Endothelial cell of umbilical vein (primary cell): ENCODE results near the gene PRKAR1B. TPM values are rescaled to one million over a fixed set of nuclear protein-coding genes. Genes with fewer than 3 reads are reported as not detected.

Experiments used
- BruUV-seq: library from RNA; stranded (reverse); fragments of 400-500 nt; replicated peaks from 2 replicates; lab custom pipeline; 2021; lab: Mats Ljungman, UMichigan
- CTCF ChIA-PET: fragments of 300-600, 350-600 bp; sonication (Branson Sonifier 250); formaldehyde crosslinking; loops from one replicate; lab custom pipeline; 2021; ENCODE audit warnings: antibody characterized with exemption, inconsistent platforms; lab: Charles Lee
- POLR2A ChIA-PET: fragments of 300-600, 350-600 bp; sonication (Branson Sonifier 250); formaldehyde crosslinking; loops from one replicate; lab custom pipeline; 2021; ENCODE audit warnings: antibody characterized with exemption, inconsistent platforms; lab: Charles Lee
- DNase-seq: peaks from one replicate; pipeline ENCODE4 v3.0.0-alpha.2; 2011; ENCODE audit warnings: low read depth, low spot score
- FAIRE-seq: peaks from 2 replicates; lab custom pipeline; 2011; peaks lifted over from hg19 to GRCh38; lab: Jason Lieb, UNC
- H2AFZ ChIP-seq: 2 replicates; pipeline ENCODE4 v1.6.0; 2012; ENCODE audit warnings: low read depth, low read length, control low read depth, inconsistent platforms
- H3K27ac ChIP-seq: 2 replicates; pipeline ENCODE4 v1.5.1; 2011; ENCODE audit warnings: low read depth, mild to moderate bottlenecking, control low read depth, low read length, moderate library complexity; ENCODE audit not compliant: insufficient read depth
- H3K27me3 ChIP-seq, 2 experiments: 2 replicates each; pipeline versions ENCODE4 v1.6.0 to v1.6.1; 2011; ENCODE audit warnings: low read length in 2 of 2, mixed read lengths in 1 of 2; ENCODE audit not compliant: control insufficient read depth in 2 of 2, insufficient read depth in 2 of 2
- H3K36me3 ChIP-seq, 2 experiments: 2 replicates in 1 of 2; 3 replicates in 1 of 2; pipeline ENCODE4 v1.5.1; 2011; ENCODE audit warnings: low read length in 2 of 2, mild to moderate bottlenecking in 1 of 2, moderate library complexity in 1 of 2; ENCODE audit not compliant: control insufficient read depth in 2 of 2, insufficient read depth in 2 of 2; ENCODE audit errors: extremely low read depth in 1 of 2
- H3K4me1 ChIP-seq: 3 replicates; pipeline ENCODE4 v1.5.1; 2011; ENCODE audit warnings: mild to moderate bottlenecking, low read length; ENCODE audit not compliant: control insufficient read depth, insufficient read depth; ENCODE audit errors: extremely low read depth
- H3K4me2 ChIP-seq: 2 replicates; pipeline ENCODE4 v1.6.1; 2011; ENCODE audit warnings: low read length, control low read depth, mixed read lengths; ENCODE audit not compliant: insufficient read depth
- H3K4me3 ChIP-seq, 3 experiments: fragments of 200-600 bp in 1 of 3; sonication (generic), shearing (Covaris generic) in 1 of 3; replicated peaks in 1 of 3; 2 replicates each; pipeline ENCODE4 v1.5.1; 2011 to 2016; ENCODE audit warnings: control low read depth in 3 of 3, low read length in 3 of 3, mild to moderate bottlenecking in 2 of 3, inconsistent platforms in 1 of 3, low read depth in 1 of 3, moderate library complexity in 1 of 3; ENCODE audit not compliant: insufficient read depth in 1 of 3
- H3K79me2 ChIP-seq: 2 replicates; pipeline ENCODE4 v1.6.0; 2012; ENCODE audit warnings: low read length, inconsistent platforms; ENCODE audit not compliant: control insufficient read depth, insufficient read depth
- H3K9ac ChIP-seq: replicated peaks from 2 replicates; pipeline ENCODE3; 2011; ENCODE audit warnings: low read length, control low read depth; ENCODE audit not compliant: insufficient read depth; ENCODE audit errors: extremely low read depth
- H3K9me1 ChIP-seq: replicated peaks from 3 replicates; pipeline ENCODE4 v1.6.0; 2011; ENCODE audit warnings: mild to moderate bottlenecking, low read length; ENCODE audit not compliant: control insufficient read depth, insufficient read depth; ENCODE audit errors: extremely low read depth
- H3K9me3 ChIP-seq: replicated peaks from 2 replicates; pipeline ENCODE4 v1.5.1; 2012; ENCODE audit warnings: low read length, inconsistent platforms; ENCODE audit not compliant: control insufficient read depth, insufficient read depth
- H4K20me1 ChIP-seq: replicated peaks from 2 replicates; pipeline ENCODE3; 2011; ENCODE audit warnings: mild to moderate bottlenecking, low read length; ENCODE audit not compliant: control insufficient read depth, insufficient read depth; ENCODE audit errors: extremely low read depth
- EZH2 ChIP-seq: IDR thresholded peaks from 2 replicates; pipeline ENCODE4 v1.6.1; 2012; ENCODE audit warnings: borderline replicate concordance, low read depth, mild to moderate bottlenecking, moderate library complexity, low read length, inconsistent platforms; ENCODE audit not compliant: severe bottlenecking
- FOS ChIP-seq: IDR thresholded peaks from 2 replicates; pipeline ENCODE4 v1.6.1; 2011; ENCODE audit warnings: mild to moderate bottlenecking, low read length, moderate library complexity, borderline replicate concordance; ENCODE audit not compliant: insufficient read depth
- GATA2 ChIP-seq: IDR thresholded peaks from 2 replicates; pipeline ENCODE4 v1.7.0; 2011; ENCODE audit warnings: low read depth, mild to moderate bottlenecking, moderate library complexity, mixed read lengths, low read length; ENCODE audit not compliant: insufficient read length, insufficient read depth
- MYC ChIP-seq: IDR thresholded peaks from one replicate; pipeline ENCODE4 v1.6.1; 2011; ENCODE audit warnings: mild to moderate bottlenecking, low read depth, low read length
- POLR2AphosphoS5 ChIP-seq: IDR thresholded peaks from 2 replicates; pipeline ENCODE4 v1.6.1; 2012; ENCODE audit warnings: low read depth, mild to moderate bottlenecking, control low read depth, low read length, moderate library complexity; ENCODE audit not compliant: insufficient read depth
- dilution Hi-C: fragments of 300-500 bp; cut with MboI; formaldehyde crosslinking; loops from one replicate; pipeline ENCODE4 v1.15.0; 2019; ENCODE audit warnings: low sequenced_read_pairs; ENCODE audit not compliant: extremely low pct_ligation_motif_present
- intact Hi-C: fragments of 100-400 bp; cut with micrococcal nuclease; formaldehyde crosslinking; loops from one replicate; pipeline ENCODE4 v1.10.0; 2022
- polyA plus RNA-seq, 4 experiments: library from polyadenylated mRNA; depleted of rRNA in 3 of 4; stranded (reverse) in 3 of 4; unstranded in 1 of 4; fragments of >200 nt; gene quantifications; 2 replicates each; pipeline versions ENCODE4 v1.2.1 to v1.2.3, GENCODE V29; 2011 to 2012; ENCODE audit warnings: missing spikeins in 1 of 4
- total RNA-seq: library from RNA; stranded (reverse); gene quantifications from 2 replicates; pipeline ENCODE4 v1.2.3, GENCODE V29; 2021
- TF ChIP-seq, protein P1 (sequence below), 2 donors: IDR thresholded peaks; 1 replicate in 1 of 2; 2 replicates in 1 of 2; pipeline ENCODE4 v1.5.1; 2011; ENCODE audit warnings: low read length in 2 of 2, mild to moderate bottlenecking in 2 of 2, moderate library complexity in 2 of 2, control low read depth in 1 of 2, inconsistent platforms in 1 of 2, low read depth in 1 of 2; ENCODE audit not compliant: insufficient read depth in 1 of 2; ENCODE audit errors: extremely low read depth in 1 of 2
- TF ChIP-seq, protein P2 (sequence below): IDR thresholded peaks from 2 replicates; pipeline ENCODE4 v1.6.1; 2011; ENCODE audit not compliant: insufficient read depth, insufficient read length

PRKAR1B gene
- total and polyA plus RNA-seq, 2 donors (not counting 3 experiments of a cell fraction or from before 2014, with no cell fraction given): 15.4 to 29.2 TPM

DNA sequence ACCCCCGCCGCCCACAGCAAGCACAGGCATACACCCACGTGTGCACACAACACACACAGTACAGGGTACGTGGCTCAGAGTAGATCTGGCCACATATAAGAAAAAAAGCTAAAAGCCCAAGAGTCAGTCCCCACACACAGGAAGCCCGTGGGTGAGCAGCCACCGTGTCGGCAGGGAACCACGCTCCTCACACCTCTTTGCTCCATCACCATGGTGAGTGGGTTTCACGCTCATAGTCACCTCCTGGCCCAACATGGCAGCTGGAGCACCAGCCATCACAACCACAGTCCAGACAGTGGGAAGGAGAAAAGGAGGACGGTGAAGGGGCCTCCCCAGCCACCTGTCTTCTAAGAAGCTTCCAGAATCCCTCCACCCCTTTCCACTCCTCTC lies 131.5 kb downstream of the PRKAR1B start:
- Histone ChIP-seq H3K9me1 (no peaks in the 10 kb centered on the region), H3K9me3 (no peaks in the 10 kb centered on the region), H3K9ac (no peak overlapping the region), H3K27ac (no peak overlapping the region), H3K4me3 (no peak overlapping the region), H3K36me3 (peaks cover 0 to 2% of the 10 kb centered on the region in 2 experiments), H3K4me1 (no peaks in the 10 kb centered on the region), H4K20me1 (no peaks in the 10 kb centered on the region), H2AFZ (no peak overlapping the region), H3K79me2 (no peaks in the 10 kb centered on the region), H3K4me2 (no peak overlapping the region), H3K27me3 (no peaks in the 10 kb centered on the region)
- TF ChIP-seq, protein P1, sequence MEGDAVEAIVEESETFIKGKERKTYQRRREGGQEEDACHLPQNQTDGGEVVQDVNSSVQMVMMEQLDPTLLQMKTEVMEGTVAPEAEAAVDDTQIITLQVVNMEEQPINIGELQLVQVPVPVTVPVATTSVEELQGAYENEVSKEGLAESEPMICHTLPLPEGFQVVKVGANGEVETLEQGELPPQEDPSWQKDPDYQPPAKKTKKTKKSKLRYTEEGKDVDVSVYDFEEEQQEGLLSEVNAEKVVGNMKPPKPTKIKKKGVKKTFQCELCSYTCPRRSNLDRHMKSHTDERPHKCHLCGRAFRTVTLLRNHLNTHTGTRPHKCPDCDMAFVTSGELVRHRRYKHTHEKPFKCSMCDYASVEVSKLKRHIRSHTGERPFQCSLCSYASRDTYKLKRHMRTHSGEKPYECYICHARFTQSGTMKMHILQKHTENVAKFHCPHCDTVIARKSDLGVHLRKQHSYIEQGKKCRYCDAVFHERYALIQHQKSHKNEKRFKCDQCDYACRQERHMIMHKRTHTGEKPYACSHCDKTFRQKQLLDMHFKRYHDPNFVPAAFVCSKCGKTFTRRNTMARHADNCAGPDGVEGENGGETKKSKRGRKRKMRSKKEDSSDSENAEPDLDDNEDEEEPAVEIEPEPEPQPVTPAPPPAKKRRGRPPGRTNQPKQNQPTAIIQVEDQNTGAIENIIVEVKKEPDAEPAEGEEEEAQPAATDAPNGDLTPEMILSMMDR (IDR thresholded peaks at IDR 0.05; ENCODE audit: extremely low read depth in 1 of 2, insufficient read depth in 1 of 2, low read depth in 1 of 2, low read length in 2 of 2): no peak
- no peak for TF ChIP-seq MYC
- no peak for TF ChIP-seq GATA2
- no peak for TF ChIP-seq FOS
- TF ChIP-seq EZH2: no peak
- TF ChIP-seq POLR2AphosphoS5: no peak
- TF ChIP-seq, protein P2, sequence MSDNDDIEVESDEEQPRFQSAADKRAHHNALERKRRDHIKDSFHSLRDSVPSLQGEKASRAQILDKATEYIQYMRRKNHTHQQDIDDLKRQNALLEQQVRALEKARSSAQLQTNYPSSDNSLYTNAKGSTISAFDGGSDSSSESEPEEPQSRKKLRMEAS: no peak
- dilution Hi-C loops: no loop called here
- intact Hi-C loops: no loop called here
- BruUV-seq: no TSS peak
- ChIA-PET POLR2A (no interaction called here), CTCF (no interaction called here)
- FAIRE-seq (no peak), DNase-seq (no peak)
